T-helper 22 cell (primary cell): Measurements from ENCODE around the gene MAP4K2.

Experiments used
- DNase-seq: peaks from one replicate; pipeline ENCODE4 v3.0.0-alpha.2; 2020; ENCODE audit warnings: low read depth

The MAP4K2 gene

GRCh38 chr11:64736654-64737053 lies 66.4 kb downstream of the MAP4K2 start:
- DNase-seq = no peak

GRCh38 chr11:64735725-64736259 lies 67.2 kb downstream of the MAP4K2 start:
- no peak for DNase-seq
